WTC11 (cell line): ENCODE data around the gene RHPN2. TPM values are rescaled to one million over a fixed set of nuclear protein-coding genes. Genes with fewer than 3 reads are reported as not detected.
"Not testable (repeated sequence)": the region's sequence is repeated elsewhere in the genome, so short reads cannot be mapped to it uniquely, and the experiment has no call there.

Source experiments
- ATAC-seq: fragments of 200-7000 bp; cut with Tn5 transposase; 2 replicates; pipeline ENCODE4 v1.10.0; 2021; ENCODE audit warnings: mild to moderate bottlenecking, moderate library complexity
- CTCF ChIA-PET: fragments of 300-600 bp; sonication (Branson Sonifier 250); formaldehyde crosslinking; loops from one replicate; lab custom pipeline; 2021; ENCODE audit warnings: antibody characterized with exemption; lab: Charles Lee
- POLR2A ChIA-PET: fragments of 350-600 bp; sonication (Branson Sonifier 250); formaldehyde crosslinking; loops from one replicate; lab custom pipeline; 2021; ENCODE audit warnings: antibody characterized with exemption; lab: Charles Lee
- DNase-seq: peaks from one replicate; pipeline ENCODE4 v3.0.0; 2021; ENCODE audit warnings: low spot score
- H3K27ac Mint-ChIP-seq: 2 replicates; pipeline ENCODE4 v1.8.0; 2021; ENCODE audit warnings: mixed read lengths
- H3K27me3 Mint-ChIP-seq: 2 replicates; pipeline ENCODE4 v1.8.0; 2021; ENCODE audit warnings: low read depth, mild to moderate bottlenecking, moderate library complexity, mixed read lengths
- H3K36me3 Mint-ChIP-seq: 2 replicates; pipeline ENCODE4 v1.8.0; 2021; ENCODE audit warnings: mixed read lengths
- H3K4me1 Mint-ChIP-seq: 2 replicates; pipeline ENCODE4 v1.8.0; 2022; ENCODE audit warnings: mixed read lengths
- H3K4me3 Mint-ChIP-seq: 2 replicates; pipeline ENCODE4 v1.8.0; 2021; ENCODE audit warnings: mild to moderate bottlenecking, moderate library complexity, mixed read lengths
- H3K9me3 Mint-ChIP-seq: 2 replicates; pipeline ENCODE4 v1.8.0; 2021; ENCODE audit warnings: mixed read lengths
- ATF1 ChIP-seq: sonication (generic); formaldehyde crosslinking; IDR thresholded peaks from 2 replicates; pipeline ENCODE4 v1.8.1; 2023; ENCODE audit warnings: mild to moderate bottlenecking, moderate library complexity, missing genetic modification reagents
- CREM ChIP-seq: sonication (generic); formaldehyde crosslinking; IDR thresholded peaks from 2 replicates; pipeline ENCODE4 v1.8.1; 2022; ENCODE audit warnings: mild to moderate bottlenecking, missing genetic modification reagents, moderate library complexity
- ESRRA ChIP-seq: sonication (generic); formaldehyde crosslinking; IDR thresholded peaks from 2 replicates; pipeline ENCODE4 v1.8.1; 2022; ENCODE audit warnings: mild to moderate bottlenecking, missing genetic modification reagents, borderline replicate concordance
- GABPB1 ChIP-seq: sonication (generic); formaldehyde crosslinking; IDR thresholded peaks from 2 replicates; pipeline ENCODE4 v1.8.1; 2023; ENCODE audit warnings: mild to moderate bottlenecking, missing genetic modification reagents
- GRHL2 ChIP-seq: fragments of 250-450 bp; sonication (Bioruptor Pico); IDR thresholded peaks from 2 replicates; pipeline ENCODE4 v1.8.0; 2022; ENCODE audit warnings: mild to moderate bottlenecking, moderate library complexity; ENCODE audit not compliant: insufficient replicate concordance, severe bottlenecking
- KAT7 ChIP-seq: sonication (generic); formaldehyde crosslinking; IDR thresholded peaks from 2 replicates; pipeline ENCODE4 v1.8.1; 2023; ENCODE audit warnings: missing genetic modification reagents, mild to moderate bottlenecking, borderline replicate concordance
- MXD4 ChIP-seq: fragments of 250-450 bp; sonication (Bioruptor Pico); IDR thresholded peaks from 2 replicates; pipeline ENCODE4 v1.8.0; 2021; ENCODE audit warnings: mild to moderate bottlenecking, moderate library complexity, borderline replicate concordance
- NFYB ChIP-seq: sonication (generic); formaldehyde crosslinking; conservative IDR thresholded peaks from 2 replicates; pipeline ENCODE4 v1.8.0; 2022; ENCODE audit warnings: low read depth, missing genetic modification reagents
- NR2C2 ChIP-seq: sonication (generic); formaldehyde crosslinking; IDR thresholded peaks from 2 replicates; pipeline ENCODE4 v1.8.0; 2022; ENCODE audit warnings: mild to moderate bottlenecking, missing genetic modification reagents
- TCF7 ChIP-seq: sonication (generic); formaldehyde crosslinking; IDR thresholded peaks from 2 replicates; pipeline ENCODE4 v1.8.0; 2022; ENCODE audit warnings: mild to moderate bottlenecking, low read depth, missing genetic modification reagents, moderate library complexity
- ZNF317 ChIP-seq: sonication (generic); formaldehyde crosslinking; IDR thresholded peaks from 2 replicates; pipeline ENCODE4 v1.8.1; 2023; ENCODE audit warnings: low read depth, mild to moderate bottlenecking, moderate library complexity, missing genetic modification reagents, borderline replicate concordance
- ZNF423 ChIP-seq: fragments of 250-450 bp; sonication (Bioruptor Pico); IDR thresholded peaks from 2 replicates; pipeline ENCODE4 v2.1.2; 2022; ENCODE audit warnings: mild to moderate bottlenecking, moderate library complexity
- ZNF671 ChIP-seq: fragments of 250-450 bp; sonication (Bioruptor Pico); IDR thresholded peaks from 2 replicates; pipeline ENCODE4 v1.8.0; 2021; ENCODE audit warnings: mild to moderate bottlenecking
- total RNA-seq: library from RNA; stranded (reverse); gene quantifications from 3 replicates; pipeline ENCODE4 v1.2.3, GENCODE V29; 2021
- TF ChIP-seq, protein P1 (sequence below): fragments of 250-450 bp; sonication (Bioruptor Pico); conservative IDR thresholded peaks from 2 replicates; pipeline ENCODE4 v1.9.0; 2021; ENCODE audit warnings: mild to moderate bottlenecking
- TF ChIP-seq, protein P2 (sequence below): sonication (generic); formaldehyde crosslinking; conservative IDR thresholded peaks from 2 replicates; pipeline ENCODE4 v1.8.1; 2023; ENCODE audit warnings: mild to moderate bottlenecking, low read depth, missing genetic modification reagents, moderate library complexity
- TF ChIP-seq, protein P3 (sequence below): sonication (generic); formaldehyde crosslinking; IDR thresholded peaks from 2 replicates; pipeline ENCODE4 v1.8.0; 2022; ENCODE audit warnings: mild to moderate bottlenecking, missing genetic modification reagents

RHPN2 gene
- total RNA-seq, 1 experiment from 2014 or later = 21.1 TPM

DNA sequence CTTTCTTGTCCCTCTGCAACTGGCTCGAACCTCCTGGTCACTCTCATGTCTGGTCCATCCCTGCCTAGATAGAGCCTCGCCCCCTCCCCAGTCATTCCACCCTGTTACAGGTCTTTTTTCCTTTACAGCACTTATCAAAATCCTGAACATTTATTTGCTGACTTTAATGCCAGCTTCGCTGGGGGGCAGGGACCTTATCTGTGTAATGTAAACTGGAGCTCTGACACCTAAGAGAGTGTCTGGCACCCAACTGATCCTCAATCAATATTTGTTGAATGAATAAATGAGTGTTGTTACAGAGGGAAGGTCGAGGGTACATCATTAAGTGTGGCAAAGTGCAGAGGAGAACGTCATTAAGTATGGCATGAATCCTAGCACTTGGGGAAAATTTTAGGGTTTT, 76.0 kb downstream of the RHPN2 start:
- H3K27ac Mint-ChIP-seq = no peak overlapping the region
- CTCF ChIA-PET = no interaction called here
- no peak overlapping the region for H3K4me3 Mint-ChIP-seq
- no peaks in the 10 kb centered on the region for H3K4me1 Mint-ChIP-seq
- DNase-seq (no peak), ATAC-seq (no peak)
- TF ChIP-seq NFYB (CRISPR knock-in tag) (no peak), NR2C2 (CRISPR knock-in tag) (no peak), GRHL2 (CRISPR knock-in tag) (no peak), GABPB1 (CRISPR knock-in tag) (no peak), ESRRA (CRISPR knock-in tag) (no peak), ZNF671 (CRISPR knock-in tag) (no peak)
- peaks cover 47% of the 10 kb centered on the region for H3K36me3 Mint-ChIP-seq
- H3K9me3 Mint-ChIP-seq = no peaks in the 10 kb centered on the region
- POLR2A ChIA-PET = no interaction called here
- H3K27me3 Mint-ChIP-seq = no peaks in the 10 kb centered on the region

DNA sequence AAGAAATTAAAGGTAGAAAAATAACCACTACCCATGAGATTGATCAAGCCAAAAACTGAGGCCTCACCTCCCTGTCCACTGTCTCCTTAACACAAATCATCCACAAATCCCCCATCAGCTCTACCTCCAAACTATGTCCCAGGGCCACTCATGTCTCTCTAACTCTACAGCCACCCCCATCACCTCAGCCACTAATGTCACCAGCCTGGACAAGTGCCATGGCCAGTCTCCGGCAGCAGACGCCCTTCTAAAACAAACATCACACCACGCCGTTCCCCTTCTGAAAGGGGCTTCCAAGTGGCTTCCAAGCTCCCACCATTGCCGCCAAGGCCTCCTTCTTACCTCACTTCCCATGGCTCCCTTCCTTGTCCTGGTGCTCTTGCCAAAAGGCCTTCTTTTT, 76.4 kb downstream of the RHPN2 start:
- ATAC-seq, H3K27me3 Mint-ChIP-seq, CTCF ChIA-PET, POLR2A ChIA-PET, H3K4me1 Mint-ChIP-seq, H3K9me3 Mint-ChIP-seq, DNase-seq, H3K4me3 Mint-ChIP-seq: not testable (repeated sequence)
- H3K27ac Mint-ChIP-seq = 0 out of 2 replicates have a peak overlapping the region, but pooled peaks have one; percentile 24
- peaks cover 44% of the 10 kb centered on the region for H3K36me3 Mint-ChIP-seq

DNA sequence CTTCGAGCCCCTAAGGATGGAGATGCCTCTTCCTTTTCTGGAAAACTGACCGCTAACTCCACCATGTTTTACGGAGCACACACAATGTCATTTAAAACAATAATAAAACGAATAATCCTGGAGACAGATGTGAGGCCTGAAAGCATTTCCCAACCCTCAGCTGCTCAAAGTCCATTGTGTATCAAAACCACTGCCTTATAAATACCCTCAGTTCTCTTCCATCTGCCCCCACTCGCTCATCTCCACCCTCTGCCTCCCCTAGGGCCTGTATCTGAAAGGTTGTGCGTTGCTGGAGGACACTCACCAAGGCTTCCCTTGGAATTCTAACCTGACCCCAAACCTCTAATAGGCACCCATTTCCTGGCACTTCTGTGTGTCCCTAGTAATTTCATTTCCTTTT, 82.2 kb downstream of the RHPN2 start:
- ATAC-seq, H3K4me1 Mint-ChIP-seq, H3K27me3 Mint-ChIP-seq, CTCF ChIA-PET, H3K27ac Mint-ChIP-seq, H3K9me3 Mint-ChIP-seq, POLR2A ChIA-PET, H3K4me3 Mint-ChIP-seq, DNase-seq: not testable (repeated sequence)
- peaks cover 32% of the 10 kb centered on the region for H3K36me3 Mint-ChIP-seq

DNA sequence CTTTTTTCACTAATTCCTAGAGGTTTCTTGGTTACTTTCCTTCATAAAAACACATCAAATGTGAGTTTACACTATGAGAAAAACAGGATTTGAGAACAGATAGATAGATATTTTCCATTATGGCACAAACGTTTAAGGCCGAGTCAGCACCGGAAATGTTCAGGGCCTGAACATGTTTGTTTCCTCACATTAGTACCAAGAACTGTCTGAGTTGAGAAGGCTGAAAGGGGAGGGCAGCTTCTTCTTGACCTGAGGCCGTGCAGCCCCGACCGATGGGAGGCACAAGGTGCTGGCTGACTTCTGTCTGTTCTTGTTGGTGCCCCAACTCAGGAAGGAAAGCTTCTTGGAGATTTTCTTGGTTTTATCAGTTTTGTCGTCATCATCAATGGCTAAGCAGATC, 84.9 kb downstream of the RHPN2 start:
- ATAC-seq, DNase-seq, CTCF ChIA-PET, H3K4me3 Mint-ChIP-seq, H3K4me1 Mint-ChIP-seq, H3K27ac Mint-ChIP-seq, H3K27me3 Mint-ChIP-seq, H3K9me3 Mint-ChIP-seq, POLR2A ChIA-PET: not testable (repeated sequence)
- peaks cover 31% of the 10 kb centered on the region for H3K36me3 Mint-ChIP-seq

DNA sequence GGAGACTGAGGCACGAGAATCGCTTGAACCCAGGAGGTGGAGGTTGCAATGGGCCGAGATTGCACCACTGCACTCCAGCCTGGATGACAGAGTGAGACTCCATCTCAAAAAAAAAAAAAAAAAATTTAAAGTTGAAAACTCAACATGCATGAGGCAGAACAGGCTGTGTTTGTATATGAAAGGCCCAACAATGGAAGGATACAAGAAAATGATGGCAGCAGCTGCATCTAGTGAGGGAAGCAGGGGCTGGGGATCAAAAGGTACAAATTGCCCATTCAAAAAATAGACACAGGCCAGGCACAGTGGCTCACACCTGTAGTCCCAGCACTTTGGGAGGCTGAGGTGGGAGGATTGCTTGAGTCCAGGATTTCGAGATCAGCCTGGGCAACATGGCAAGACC, 86.9 kb downstream of the RHPN2 start:
- H3K9me3 Mint-ChIP-seq, ATAC-seq, POLR2A ChIA-PET, H3K4me3 Mint-ChIP-seq, H3K4me1 Mint-ChIP-seq, H3K27ac Mint-ChIP-seq, DNase-seq, CTCF ChIA-PET, H3K27me3 Mint-ChIP-seq: not testable (repeated sequence)
- H3K36me3 Mint-ChIP-seq = peaks cover 27% of the 10 kb centered on the region

DNA sequence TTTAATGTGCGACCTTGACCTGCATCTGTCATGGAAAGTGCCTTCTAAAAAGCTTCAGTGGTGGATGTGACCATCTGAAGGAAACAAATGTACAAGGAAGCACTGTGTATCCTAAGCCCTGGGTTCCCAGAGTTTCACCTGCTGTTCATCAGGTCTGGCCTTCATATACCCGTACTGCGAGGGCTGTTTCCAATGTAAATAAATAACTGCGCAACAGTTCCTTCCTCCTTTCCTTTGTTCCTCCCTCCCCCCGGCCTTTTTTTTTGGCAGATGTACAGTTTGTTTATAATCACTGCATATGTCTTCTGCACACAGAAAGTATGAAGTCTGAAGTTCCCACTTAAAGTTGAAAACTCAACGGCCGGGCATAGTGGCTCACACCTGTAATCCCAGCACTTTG, 87.4 kb downstream of the RHPN2 start:
- ATAC-seq = no peak
- peaks cover 27% of the 10 kb centered on the region for H3K36me3 Mint-ChIP-seq
- no peak for DNase-seq
- no peaks in the 10 kb centered on the region for H3K4me1 Mint-ChIP-seq
- ChIA-PET POLR2A (no interaction called here), CTCF (interaction anchor here (0.6 to 2.3 kb wide), 3 partner anchors 20 to 149 kb away, joined by 3 to 10 read pairs (median 3); no protein-coding TSS in a partner anchor)
- no peak overlapping the region for H3K4me3 Mint-ChIP-seq
- H3K9me3 Mint-ChIP-seq = no peaks in the 10 kb centered on the region
- no peaks in the 10 kb centered on the region for H3K27me3 Mint-ChIP-seq
- no peak overlapping the region for H3K27ac Mint-ChIP-seq
- TF ChIP-seq ZNF317 (CRISPR knock-in tag) = no peak
- no peak for TF ChIP-seq ATF1 (CRISPR knock-in tag)
- TF ChIP-seq, protein P1, sequence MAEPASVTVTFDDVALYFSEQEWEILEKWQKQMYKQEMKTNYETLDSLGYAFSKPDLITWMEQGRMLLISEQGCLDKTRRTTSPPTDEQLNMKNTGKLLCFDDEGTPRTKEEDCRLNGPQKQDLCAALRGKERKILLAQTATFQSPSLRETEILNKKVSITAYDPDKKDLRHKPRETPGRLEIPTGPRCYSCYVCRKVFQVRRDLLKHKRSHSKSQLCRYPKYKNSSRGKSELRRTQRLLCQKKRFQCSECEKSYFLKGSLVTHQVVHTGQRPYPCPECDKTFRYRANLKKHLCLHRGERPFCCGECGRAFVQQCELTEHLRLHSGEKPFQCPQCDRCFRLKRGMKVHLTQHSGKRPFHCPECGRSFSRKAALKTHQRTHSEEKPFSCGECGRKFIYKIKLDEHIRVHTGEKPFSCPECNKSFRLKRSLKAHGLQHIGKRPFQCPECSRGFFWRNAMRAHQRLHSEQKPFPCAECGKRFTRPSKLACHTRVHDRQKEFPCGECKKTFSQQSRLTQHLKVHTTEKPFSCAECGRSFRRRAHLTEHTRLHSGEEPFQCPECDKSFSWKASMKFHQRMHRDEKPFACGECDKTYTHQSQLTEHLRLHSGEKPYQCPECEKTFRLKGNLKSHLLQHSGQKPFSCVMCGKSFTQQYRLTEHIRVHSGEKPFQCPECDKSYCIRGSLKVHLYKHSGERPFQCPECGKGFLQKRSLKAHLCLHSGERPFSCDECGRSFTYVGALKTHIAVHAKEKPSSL (CRISPR knock-in tag) = no peak
- no peak for TF ChIP-seq CREM
- no peak for TF ChIP-seq KAT7 (CRISPR knock-in tag)
- no peak for TF ChIP-seq TCF7 (CRISPR knock-in tag)
- TF ChIP-seq, protein P2, sequence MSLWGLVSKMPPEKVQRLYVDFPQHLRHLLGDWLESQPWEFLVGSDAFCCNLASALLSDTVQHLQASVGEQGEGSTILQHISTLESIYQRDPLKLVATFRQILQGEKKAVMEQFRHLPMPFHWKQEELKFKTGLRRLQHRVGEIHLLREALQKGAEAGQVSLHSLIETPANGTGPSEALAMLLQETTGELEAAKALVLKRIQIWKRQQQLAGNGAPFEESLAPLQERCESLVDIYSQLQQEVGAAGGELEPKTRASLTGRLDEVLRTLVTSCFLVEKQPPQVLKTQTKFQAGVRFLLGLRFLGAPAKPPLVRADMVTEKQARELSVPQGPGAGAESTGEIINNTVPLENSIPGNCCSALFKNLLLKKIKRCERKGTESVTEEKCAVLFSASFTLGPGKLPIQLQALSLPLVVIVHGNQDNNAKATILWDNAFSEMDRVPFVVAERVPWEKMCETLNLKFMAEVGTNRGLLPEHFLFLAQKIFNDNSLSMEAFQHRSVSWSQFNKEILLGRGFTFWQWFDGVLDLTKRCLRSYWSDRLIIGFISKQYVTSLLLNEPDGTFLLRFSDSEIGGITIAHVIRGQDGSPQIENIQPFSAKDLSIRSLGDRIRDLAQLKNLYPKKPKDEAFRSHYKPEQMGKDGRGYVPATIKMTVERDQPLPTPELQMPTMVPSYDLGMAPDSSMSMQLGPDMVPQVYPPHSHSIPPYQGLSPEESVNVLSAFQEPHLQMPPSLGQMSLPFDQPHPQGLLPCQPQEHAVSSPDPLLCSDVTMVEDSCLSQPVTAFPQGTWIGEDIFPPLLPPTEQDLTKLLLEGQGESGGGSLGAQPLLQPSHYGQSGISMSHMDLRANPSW = no peak
- no peak for TF ChIP-seq ZNF423
- no peak for TF ChIP-seq MXD4 (CRISPR knock-in tag)
- TF ChIP-seq, protein P3, sequence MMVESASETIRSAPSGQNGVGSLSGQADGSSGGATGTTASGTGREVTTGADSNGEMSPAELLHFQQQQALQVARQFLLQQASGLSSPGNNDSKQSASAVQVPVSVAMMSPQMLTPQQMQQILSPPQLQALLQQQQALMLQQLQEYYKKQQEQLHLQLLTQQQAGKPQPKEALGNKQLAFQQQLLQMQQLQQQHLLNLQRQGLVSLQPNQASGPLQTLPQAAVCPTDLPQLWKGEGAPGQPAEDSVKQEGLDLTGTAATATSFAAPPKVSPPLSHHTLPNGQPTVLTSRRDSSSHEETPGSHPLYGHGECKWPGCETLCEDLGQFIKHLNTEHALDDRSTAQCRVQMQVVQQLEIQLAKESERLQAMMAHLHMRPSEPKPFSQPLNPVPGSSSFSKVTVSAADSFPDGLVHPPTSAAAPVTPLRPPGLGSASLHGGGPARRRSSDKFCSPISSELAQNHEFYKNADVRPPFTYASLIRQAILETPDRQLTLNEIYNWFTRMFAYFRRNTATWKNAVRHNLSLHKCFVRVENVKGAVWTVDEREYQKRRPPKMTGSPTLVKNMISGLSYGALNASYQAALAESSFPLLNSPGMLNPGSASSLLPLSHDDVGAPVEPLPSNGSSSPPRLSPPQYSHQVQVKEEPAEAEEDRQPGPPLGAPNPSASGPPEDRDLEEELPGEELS = no peak
